ENCODE measurements around the gene GSTO2.

GSTO2 gene

GRCh38 chr10:104344219-104344618 is 75.2 kb downstream of the GSTO2 start:
- H3K9me3 ChIP-seq (ENCODE audit: severe bottlenecking) = no peaks in the 10 kb centered on the region
- no peak overlapping the region for H3K27ac ChIP-seq
- no peaks in the 10 kb centered on the region for H3K36me3 ChIP-seq
- TF ChIP-seq CTCF (IDR thresholded peaks at IDR 0.05; ENCODE audit: low read depth, low read length) = no peak
- DNase-seq = no peak
- no peak overlapping the region for H3K4me3 ChIP-seq (ENCODE audit: low read depth, low read length)
- no peaks in the 10 kb centered on the region for H3K27me3 ChIP-seq (ENCODE audit: insufficient read depth, low read depth, severe bottlenecking)

GRCh38 chr10:104345515-104345914 is 76.5 kb downstream of the GSTO2 start:
- no peaks in the 10 kb centered on the region for H3K27me3 ChIP-seq (ENCODE audit: insufficient read depth, low read depth, severe bottlenecking)
- no peaks in the 10 kb centered on the region for H3K36me3 ChIP-seq
- TF ChIP-seq CTCF (IDR thresholded peaks at IDR 0.05; ENCODE audit: low read depth, low read length) = no peak
- no peak for DNase-seq
- no peak overlapping the region for H3K4me3 ChIP-seq (ENCODE audit: low read depth, low read length)
- no peaks in the 10 kb centered on the region for H3K9me3 ChIP-seq (ENCODE audit: severe bottlenecking)
- no peak overlapping the region for H3K27ac ChIP-seq

GRCh38 chr10:104345941-104346340 is 77.0 kb downstream of the GSTO2 start:
- Histone ChIP-seq H3K27me3 (ENCODE audit: insufficient read depth, low read depth, severe bottlenecking) (no peaks in the 10 kb centered on the region), H3K36me3 (no peaks in the 10 kb centered on the region), H3K27ac (no peak overlapping the region), H3K4me3 (ENCODE audit: low read depth, low read length) (no peak overlapping the region), H3K9me3 (ENCODE audit: severe bottlenecking) (no peaks in the 10 kb centered on the region)
- no peak for DNase-seq
- no peak for TF ChIP-seq CTCF (IDR thresholded peaks at IDR 0.05; ENCODE audit: low read depth, low read length)

GRCh38 chr10:104347295-104348045 is 78.5 kb downstream of the GSTO2 start:
- Histone ChIP-seq H3K27me3 (ENCODE audit: insufficient read depth, low read depth, severe bottlenecking) (no peaks in the 10 kb centered on the region), H3K36me3 (no peaks in the 10 kb centered on the region), H3K27ac (no peak overlapping the region), H3K9me3 (ENCODE audit: severe bottlenecking) (no peaks in the 10 kb centered on the region), H3K4me3 (ENCODE audit: low read depth, low read length) (no peak overlapping the region)
- no peak for TF ChIP-seq CTCF (IDR thresholded peaks at IDR 0.05; ENCODE audit: low read depth, low read length)
- DNase-seq = no peak

- Histone ChIP-seq H3K27me3 (ENCODE audit: insufficient read depth, low read depth, severe bottlenecking) (no peaks in the 10 kb centered on the region), H3K27ac (no peak overlapping the region), H3K4me3 (ENCODE audit: low read depth, low read length) (no peak overlapping the region), H3K9me3 (ENCODE audit: severe bottlenecking) (no peaks in the 10 kb centered on the region), H3K36me3 (no peaks in the 10 kb centered on the region)
- TF ChIP-seq CTCF (IDR thresholded peaks at IDR 0.05; ENCODE audit: low read depth, low read length) = no peak
- DNase-seq = no peak
Measured at GRCh38 chr10:104348601-104349000, 79.6 kb downstream of the GSTO2 start.

- TF ChIP-seq CTCF (IDR thresholded peaks at IDR 0.05; ENCODE audit: low read depth, low read length) = no peak
- no peak for DNase-seq
- H3K27ac ChIP-seq = no peak overlapping the region
Measured at GRCh38 chr10:104349623-104350126, 80.7 kb downstream of the GSTO2 start.

More at GRCh38 chr10:104349623-104350126, 80.7 kb downstream of the GSTO2 start:
- H3K36me3 ChIP-seq = no peaks in the 10 kb centered on the region
- no peaks in the 10 kb centered on the region for H3K27me3 ChIP-seq (ENCODE audit: insufficient read depth, low read depth, severe bottlenecking)
- no peak overlapping the region for H3K4me3 ChIP-seq (ENCODE audit: low read depth, low read length)
- no peaks in the 10 kb centered on the region for H3K9me3 ChIP-seq (ENCODE audit: severe bottlenecking)

Data from WERI-Rb-1 (cell line).